Measurements from ENCODE around the gene TMCO4.

DNA sequence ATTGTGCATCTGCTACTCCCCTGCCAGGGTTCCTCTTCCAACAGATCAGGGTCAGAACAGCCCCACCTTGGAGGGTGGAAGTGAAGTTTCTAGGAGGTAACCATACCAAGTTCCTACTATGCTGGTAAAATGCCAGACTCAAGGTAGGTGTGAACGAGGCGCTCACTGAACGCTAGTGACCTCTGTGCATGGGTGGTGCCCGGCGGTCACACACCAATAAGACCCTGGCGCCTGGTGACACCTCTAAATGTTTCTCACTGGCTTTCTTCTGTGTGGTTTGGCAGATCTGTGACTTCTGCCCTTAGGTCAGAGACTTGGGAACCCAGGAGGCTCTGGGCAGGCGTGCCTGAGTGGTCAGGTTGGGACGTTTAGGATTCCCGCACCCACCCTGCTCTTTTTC, 55.9 kb downstream of the TMCO4 start:
- no peak for TF ChIP-seq CTCF (IDR thresholded peaks at IDR 0.05; ENCODE audit: insufficient read depth, low read depth, low read length)
- no peak for TF ChIP-seq EZH2 (IDR thresholded peaks at IDR 0.05; ENCODE audit: insufficient read depth, low read length)
